Epithelial cell of alveolus of lung (primary cell): ENCODE measurements around the gene OR2K2. TPM values are rescaled to one million over a fixed set of nuclear protein-coding genes. Genes with fewer than 3 reads are reported as not detected.

Experiments
- total RNA-seq: library from RNA; depleted of rRNA; stranded (reverse); fragments of >200 nt; gene quantifications from 2 replicates; pipeline ENCODE4 v1.2.1, GENCODE V29; 2015

The OR2K2 gene
- total RNA-seq, result 0.40 TPM in 1 of 2 replicates, not detected in the other

GRCh38 chr9:111330124-111330523 lies at the start of gene OR2K2:
Gene OR2K2 (minus strand): TSS chr9:111330224. CDS start chr9:111328433, 1,791 bp downstream.

Other genes starting within 250 kb of the OR2K2 start
- gene ECPAS, start 154.2 kb upstream of the OR2K2 start, total RNA-seq, result 36.8 and 46.4 TPM in 2 replicates
- 0.13 and 0.72 TPM in 2 replicates for gene ZNF483, start 195.0 kb upstream of the OR2K2 start, total RNA-seq